ENCODE results near the gene RBMX2.

The RBMX2 gene

DNA sequence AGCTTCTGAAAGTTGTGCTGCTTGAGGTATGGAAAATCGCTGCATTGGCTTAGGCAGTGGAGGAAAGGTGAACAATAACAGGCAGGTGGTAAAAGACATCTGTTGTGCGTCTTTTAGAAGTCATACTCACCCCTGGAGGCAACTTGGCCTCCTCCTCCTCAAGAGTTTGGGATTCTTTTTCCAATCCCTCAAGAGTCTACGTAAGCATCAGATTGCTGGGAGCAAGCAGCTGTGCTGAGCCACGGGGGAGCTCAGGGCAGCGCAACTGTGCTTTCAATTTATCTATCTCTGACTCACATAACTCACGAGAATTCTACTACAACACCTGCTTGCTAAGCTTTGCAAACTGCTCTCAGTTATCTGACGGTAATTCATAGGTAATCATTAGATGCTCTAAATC is 6.4 kb upstream of the RBMX2 start:
- TF ChIP-seq, protein P1, sequence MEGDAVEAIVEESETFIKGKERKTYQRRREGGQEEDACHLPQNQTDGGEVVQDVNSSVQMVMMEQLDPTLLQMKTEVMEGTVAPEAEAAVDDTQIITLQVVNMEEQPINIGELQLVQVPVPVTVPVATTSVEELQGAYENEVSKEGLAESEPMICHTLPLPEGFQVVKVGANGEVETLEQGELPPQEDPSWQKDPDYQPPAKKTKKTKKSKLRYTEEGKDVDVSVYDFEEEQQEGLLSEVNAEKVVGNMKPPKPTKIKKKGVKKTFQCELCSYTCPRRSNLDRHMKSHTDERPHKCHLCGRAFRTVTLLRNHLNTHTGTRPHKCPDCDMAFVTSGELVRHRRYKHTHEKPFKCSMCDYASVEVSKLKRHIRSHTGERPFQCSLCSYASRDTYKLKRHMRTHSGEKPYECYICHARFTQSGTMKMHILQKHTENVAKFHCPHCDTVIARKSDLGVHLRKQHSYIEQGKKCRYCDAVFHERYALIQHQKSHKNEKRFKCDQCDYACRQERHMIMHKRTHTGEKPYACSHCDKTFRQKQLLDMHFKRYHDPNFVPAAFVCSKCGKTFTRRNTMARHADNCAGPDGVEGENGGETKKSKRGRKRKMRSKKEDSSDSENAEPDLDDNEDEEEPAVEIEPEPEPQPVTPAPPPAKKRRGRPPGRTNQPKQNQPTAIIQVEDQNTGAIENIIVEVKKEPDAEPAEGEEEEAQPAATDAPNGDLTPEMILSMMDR (IDR thresholded peaks at IDR 0.05; ENCODE audit: insufficient read depth, missing control alignments) = no peak
- FAIRE-seq (no peak), DNase-seq (ENCODE audit: insufficient read length, low spot score) (no peak)

DNA sequence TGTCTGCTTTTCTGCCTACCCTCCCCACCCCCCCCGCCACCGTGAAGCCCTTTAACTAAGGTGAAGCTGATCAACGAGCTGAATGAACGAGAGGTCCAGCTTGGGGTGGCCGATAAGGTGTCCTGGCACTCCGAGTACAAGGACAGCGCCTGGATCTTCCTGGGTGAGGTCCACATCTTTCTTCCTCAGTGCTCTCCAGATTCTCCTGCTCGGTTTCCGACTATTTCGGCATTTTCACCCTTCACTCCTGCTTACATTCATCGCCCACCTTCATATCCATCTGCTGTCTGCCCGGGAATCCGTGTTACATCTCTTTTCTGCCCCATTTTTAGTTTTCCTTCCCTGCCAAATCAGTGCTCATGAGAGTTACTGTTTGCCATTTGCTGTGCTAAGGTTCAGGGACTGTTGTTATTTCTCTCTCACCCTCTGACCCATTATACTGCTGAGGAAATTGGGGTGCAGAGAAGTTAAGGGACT is 459 bp downstream of the RBMX2 start:
- FAIRE-seq (no peak), DNase-seq (ENCODE audit: insufficient read length, low spot score) (no peak)
- TF ChIP-seq, protein P1 (IDR thresholded peaks at IDR 0.05; ENCODE audit: insufficient read depth, missing control alignments) = no peak

DNA sequence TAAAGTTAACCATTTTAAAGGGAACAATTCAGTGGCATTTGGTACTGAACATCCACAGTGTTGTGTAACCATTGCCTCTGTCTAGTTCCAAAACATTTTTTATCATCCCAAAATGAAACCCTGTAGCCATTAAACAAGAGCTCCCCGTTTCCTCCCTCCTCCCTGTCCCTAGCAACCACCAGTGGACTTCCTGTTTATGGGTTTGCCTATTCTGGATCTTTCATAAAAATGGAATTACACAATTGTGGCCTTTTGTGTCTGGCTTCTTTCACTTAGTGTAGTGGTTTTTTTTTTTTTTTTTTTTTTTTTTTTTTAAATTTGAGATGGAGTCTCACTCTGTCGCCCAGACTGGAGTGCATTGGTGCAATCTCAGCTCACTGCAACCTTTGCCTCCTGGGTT is 11.6 kb downstream of the RBMX2 start:
- FAIRE-seq (no peak), DNase-seq (ENCODE audit: insufficient read length, low spot score) (no peak)
- TF ChIP-seq, protein P1 (IDR thresholded peaks at IDR 0.05; ENCODE audit: insufficient read depth, missing control alignments) = no peak

DNA sequence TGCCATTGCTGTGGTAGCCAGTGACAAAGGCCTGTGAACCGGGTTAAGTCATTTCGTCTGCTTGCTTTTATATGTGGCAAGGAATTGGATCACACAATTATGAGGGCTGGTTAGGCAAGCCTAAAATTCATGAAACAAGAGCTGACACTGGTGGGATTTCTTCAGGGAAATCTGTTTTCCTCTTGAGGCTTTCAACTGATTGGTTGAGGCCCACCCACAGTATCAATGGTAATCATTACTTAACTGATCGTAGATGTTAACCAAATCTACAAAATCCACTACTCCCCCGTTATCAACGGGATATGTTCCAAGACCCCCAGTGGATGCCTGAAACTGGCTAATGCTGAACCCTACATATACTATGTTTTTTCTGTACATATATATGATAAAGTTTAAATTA is 13.0 kb downstream of the RBMX2 start:
- FAIRE-seq = no peak
- TF ChIP-seq, protein P1 (IDR thresholded peaks at IDR 0.05; ENCODE audit: insufficient read depth, missing control alignments) = no peak
- no peak for DNase-seq (ENCODE audit: insufficient read length, low spot score)

DNA sequence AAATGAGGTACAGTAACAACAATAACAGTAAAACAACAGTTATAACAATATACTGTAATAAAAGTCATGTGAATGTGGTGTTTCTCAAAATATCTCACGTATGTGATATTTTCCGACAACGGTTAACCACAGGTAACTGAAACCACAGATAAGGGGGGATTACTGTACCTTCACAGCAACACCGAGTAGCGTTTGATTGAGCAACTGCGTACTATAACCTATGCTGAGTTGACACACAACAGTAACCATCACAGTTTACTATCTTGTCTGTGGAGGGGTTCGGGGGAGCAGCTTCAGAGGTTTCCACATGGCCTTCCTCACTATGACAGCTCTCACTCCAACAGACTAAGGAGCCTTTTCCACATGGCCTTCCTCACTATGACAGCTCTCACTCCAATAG is 13.4 kb downstream of the RBMX2 start:
- FAIRE-seq (no peak), DNase-seq (ENCODE audit: insufficient read length, low spot score) (no peak)
- TF ChIP-seq, protein P1 (IDR thresholded peaks at IDR 0.05; ENCODE audit: insufficient read depth, missing control alignments) = no peak

DNA sequence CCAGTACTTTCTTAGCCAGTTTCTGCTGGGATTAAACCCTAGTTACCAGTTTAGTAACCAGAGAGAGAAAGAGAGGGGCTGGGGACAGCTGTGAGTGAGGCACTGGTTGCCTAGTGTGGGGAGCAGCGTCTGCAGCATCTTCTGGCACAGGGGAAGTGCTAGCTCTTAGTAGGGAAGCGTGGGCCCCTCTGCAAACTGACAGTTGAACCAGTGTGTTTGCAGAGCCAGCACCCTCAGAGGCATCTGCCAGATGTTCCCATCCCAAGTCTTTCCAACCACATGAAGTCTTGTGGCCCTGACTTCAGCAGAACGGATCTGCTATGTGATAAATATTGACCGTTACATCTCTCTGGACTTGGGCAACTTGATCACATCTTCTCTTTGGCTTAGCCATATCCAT is 15.0 kb downstream of the RBMX2 start:
- FAIRE-seq = no peak
- TF ChIP-seq, protein P1 (IDR thresholded peaks at IDR 0.05; ENCODE audit: insufficient read depth, missing control alignments) = no peak
- no peak for DNase-seq (ENCODE audit: insufficient read length, low spot score)

DNA sequence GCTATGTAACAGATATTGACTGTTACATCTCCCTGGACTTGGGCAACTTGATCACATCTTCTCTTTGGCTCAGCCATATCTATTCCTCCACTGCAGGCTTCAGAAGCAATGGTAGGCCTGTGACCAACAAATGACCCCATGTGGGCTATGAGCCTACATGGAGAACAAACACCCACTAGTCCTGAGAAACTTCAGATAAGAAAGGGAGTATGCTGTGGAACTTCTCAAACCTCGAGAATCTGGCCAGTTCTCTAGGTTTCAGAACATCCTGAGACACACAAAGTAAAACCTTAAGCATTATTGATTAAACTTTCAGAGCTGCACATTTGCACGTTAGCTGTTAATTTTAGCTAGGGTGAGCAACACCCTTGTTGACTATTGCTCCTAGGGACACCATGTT is 16.3 kb downstream of the RBMX2 start:
- TF ChIP-seq, protein P1 (IDR thresholded peaks at IDR 0.05; ENCODE audit: insufficient read depth, missing control alignments) = no peak
- no peak for DNase-seq (ENCODE audit: insufficient read length, low spot score)
- FAIRE-seq = no peak

Measured in D721Med (cell line).